IPS-18c (cell line): Measurements from ENCODE around the gene MYO5B.

Experiments used
- H3K4me3 ChIP-seq: 2 replicates; pipeline ENCODE4 v1.7.0; 2013; ENCODE audit warnings: low read depth, mild to moderate bottlenecking, low read length, moderate library complexity; ENCODE audit not compliant: insufficient read depth
- H3K9me3 ChIP-seq: one replicate; pipeline ENCODE4 v1.6.1; 2013; ENCODE audit warnings: mild to moderate bottlenecking, low read length, moderate library complexity; ENCODE audit not compliant: control insufficient read depth, insufficient read depth

MYO5B gene

GRCh38 chr18:49953391-49953790 lies 241.6 kb downstream of the MYO5B start:
- Histone ChIP-seq H3K4me3 (no peak overlapping the region), H3K9me3 (no peaks in the 10 kb centered on the region)

GRCh38 chr18:49949951-49950395 lies 245.0 kb downstream of the MYO5B start:
- Histone ChIP-seq H3K9me3 (no peaks in the 10 kb centered on the region), H3K4me3 (no peak overlapping the region)

GRCh38 chr18:49948975-49949374 lies 246.0 kb downstream of the MYO5B start:
- Histone ChIP-seq H3K4me3 (no peak overlapping the region), H3K9me3 (no peaks in the 10 kb centered on the region)

GRCh38 chr18:49944663-49945062 lies 250.3 kb downstream of the MYO5B start:
- Histone ChIP-seq H3K9me3 (no peaks in the 10 kb centered on the region), H3K4me3 (no peak overlapping the region)

- Histone ChIP-seq H3K9me3 (no peaks in the 10 kb centered on the region), H3K4me3 (no peak overlapping the region)
These were observed 258.1 kb downstream of the MYO5B start for GRCh38 chr18:49936821-49937220.

GRCh38 chr18:49935215-49935614 lies 259.7 kb downstream of the MYO5B start:
- no peaks in the 10 kb centered on the region for H3K9me3 ChIP-seq

GRCh38 chr18:49934457-49934856 lies 260.5 kb downstream of the MYO5B start:
- H3K9me3 ChIP-seq: no peaks in the 10 kb centered on the region
- no peak overlapping the region for H3K4me3 ChIP-seq

More at GRCh38 chr18:49935215-49935614, 259.7 kb downstream of the MYO5B start:
- H3K4me3 ChIP-seq: no peak overlapping the region

- no peaks in the 10 kb centered on the region for H3K9me3 ChIP-seq
- H3K4me3 ChIP-seq: no peak overlapping the region
These were observed 261.3 kb downstream of the MYO5B start for GRCh38 chr18:49933530-49934128.

GRCh38 chr18:49931760-49932159 lies 263.2 kb downstream of the MYO5B start:
- H3K9me3 ChIP-seq: no peaks in the 10 kb centered on the region
- H3K4me3 ChIP-seq: no peak overlapping the region

GRCh38 chr18:49931179-49931578 lies 263.8 kb downstream of the MYO5B start:
- H3K4me3 ChIP-seq: no peak overlapping the region
- H3K9me3 ChIP-seq: no peaks in the 10 kb centered on the region

- Histone ChIP-seq H3K9me3 (no peaks in the 10 kb centered on the region), H3K4me3 (no peak overlapping the region)
These were observed 268.7 kb downstream of the MYO5B start for GRCh38 chr18:49926106-49926745.

- H3K9me3 ChIP-seq: no peaks in the 10 kb centered on the region
- H3K4me3 ChIP-seq: no peak overlapping the region
These were observed 270.5 kb downstream of the MYO5B start for GRCh38 chr18:49924293-49924983.

GRCh38 chr18:49922228-49922627 lies 272.7 kb downstream of the MYO5B start:
- Histone ChIP-seq H3K4me3 (no peak overlapping the region), H3K9me3 (no peaks in the 10 kb centered on the region)

- Histone ChIP-seq H3K9me3 (no peaks in the 10 kb centered on the region), H3K4me3 (no peak overlapping the region)
These were observed 273.5 kb downstream of the MYO5B start for GRCh38 chr18:49921318-49921985.

GRCh38 chr18:49920731-49921130 lies 274.2 kb downstream of the MYO5B start:
- Histone ChIP-seq H3K4me3 (no peak overlapping the region), H3K9me3 (no peaks in the 10 kb centered on the region)

GRCh38 chr18:49917742-49918141 lies 277.2 kb downstream of the MYO5B start:
- Histone ChIP-seq H3K9me3 (no peaks in the 10 kb centered on the region), H3K4me3 (no peak overlapping the region)

- no peaks in the 10 kb centered on the region for H3K9me3 ChIP-seq
- no peak overlapping the region for H3K4me3 ChIP-seq
These were observed 279.6 kb downstream of the MYO5B start for GRCh38 chr18:49915352-49915751.

- Histone ChIP-seq H3K4me3 (no peak overlapping the region), H3K9me3 (no peaks in the 10 kb centered on the region)
These were observed 281.7 kb downstream of the MYO5B start for GRCh38 chr18:49913221-49913620.
